HepG2 (cell line): ENCODE results near the gene SH3YL1. TPM values are rescaled to one million over a fixed set of nuclear protein-coding genes. Genes with fewer than 3 reads are reported as not detected.

Experiments used
- DMAP1 ChIP-seq: IDR thresholded peaks from 2 replicates; pipeline ENCODE4 v1.6.1; 2016
- FOXK1 ChIP-seq: sonication (generic); formaldehyde crosslinking; IDR thresholded peaks from 2 replicates; pipeline ENCODE4 v1.4.0; 2020; ENCODE audit warnings: low read depth, missing genetic modification reagents, borderline replicate concordance
- GTF2F1 ChIP-seq: fragments of 150-350 bp; IDR thresholded peaks from 2 replicates; pipeline ENCODE4 v1.6.1; 2014; ENCODE audit warnings: low read length
- HIVEP1 ChIP-seq: sonication (generic); formaldehyde crosslinking; IDR thresholded peaks from 2 replicates; pipeline ENCODE4 v1.4.0; 2020; ENCODE audit warnings: mild to moderate bottlenecking, missing genetic modification reagents
- HOXA7 ChIP-seq: sonication (generic); formaldehyde crosslinking; IDR thresholded peaks from 2 replicates; pipeline ENCODE4 v1.8.1; 2022; ENCODE audit warnings: mild to moderate bottlenecking, missing genetic modification reagents, moderate library complexity
- NCOA1 ChIP-seq: sonication (generic); formaldehyde crosslinking; IDR thresholded peaks from 2 replicates; pipeline ENCODE4 v1.9.0; 2021; ENCODE audit warnings: missing genetic modification reagents
- NFKB2 ChIP-seq: sonication (generic); formaldehyde crosslinking; IDR thresholded peaks from 2 replicates; pipeline ENCODE4 v1.4.0; 2020; ENCODE audit warnings: missing genetic modification reagents, borderline replicate concordance
- PCBP1 ChIP-seq: fragments of 200-400 bp; formaldehyde crosslinking; IDR thresholded peaks from 2 replicates; pipeline ENCODE4 v1.6.1; 2017; ENCODE audit warnings: mild to moderate bottlenecking, low read depth, low read length, borderline replicate concordance
- SNAI1 ChIP-seq: sonication (generic); formaldehyde crosslinking; IDR thresholded peaks from 2 replicates; pipeline ENCODE4 v1.5.0; 2020; ENCODE audit warnings: mild to moderate bottlenecking, missing genetic modification reagents, borderline replicate concordance
- SOX5 ChIP-seq: IDR thresholded peaks from 2 replicates; pipeline ENCODE4 v1.6.1; 2016; ENCODE audit warnings: borderline replicate concordance
- TBP ChIP-seq: sonication (generic); formaldehyde crosslinking; IDR thresholded peaks from 2 replicates; pipeline ENCODE4 v1.5.0; 2020; ENCODE audit warnings: missing genetic modification reagents
- U2AF1 ChIP-seq: fragments of 200-400 bp; formaldehyde crosslinking; optimal IDR thresholded peaks from 2 replicates; pipeline ENCODE3; 2017; ENCODE audit warnings: mild to moderate bottlenecking, low read depth, low read length
- ZNF160 ChIP-seq: sonication (generic); formaldehyde crosslinking; IDR thresholded peaks from 2 replicates; pipeline ENCODE4 v1.8.0; 2022; ENCODE audit warnings: mild to moderate bottlenecking, inconsistent platforms, missing genetic modification reagents
- ZNF34 ChIP-seq: sonication (generic); formaldehyde crosslinking; IDR thresholded peaks from 2 replicates; pipeline ENCODE4 v1.4.0; 2020; ENCODE audit warnings: mild to moderate bottlenecking, missing genetic modification reagents, borderline replicate concordance
- ZNF530 ChIP-seq: sonication (generic); formaldehyde crosslinking; IDR thresholded peaks from 2 replicates; pipeline ENCODE4 v1.5.0; 2020; ENCODE audit warnings: low read depth, mild to moderate bottlenecking, missing genetic modification reagents
- ZNF781 ChIP-seq: sonication (generic); formaldehyde crosslinking; IDR thresholded peaks from 2 replicates; pipeline ENCODE4 v1.5.1; 2020; ENCODE audit warnings: borderline replicate concordance, mild to moderate bottlenecking, missing genetic modification reagents; ENCODE audit errors: not compliant biosample characterization
- ZNF792 ChIP-seq: IDR thresholded peaks from 2 replicates; pipeline ENCODE4 v1.6.1; 2016
- ZNF878 ChIP-seq: sonication (generic); formaldehyde crosslinking; IDR thresholded peaks from 2 replicates; pipeline ENCODE4 v1.8.1; 2023; ENCODE audit warnings: mild to moderate bottlenecking, missing genetic modification reagents, moderate library complexity
- polyA plus RNA-seq, 8 experiments: library from polyadenylated mRNA; depleted of rRNA in 3 of 8; stranded (reverse) in 7 of 8; unstranded in 1 of 8; fragments of >200 nt; fragmentation: Illumina TruSeq in 4 of 8; extraction: Trizol in 4 of 8; gene quantifications; 2 replicates each; pipeline versions ENCODE4 v1.2.1 to v1.2.3, GENCODE V29; 2011 to 2016; ENCODE audit warnings: low read depth in 4 of 8, missing spikeins in 1 of 8, mixed read lengths in 1 of 8; ENCODE audit not compliant: insufficient read depth in 1 of 8
- total RNA-seq, 5 experiments: library from RNA; depleted of rRNA; stranded (reverse); fragments of >200 nt; fragmentation: Illumina TruSeq; extraction: Trizol; gene quantifications; 2 replicates each; pipeline ENCODE4 v1.2.3, GENCODE V29; 2016; ENCODE audit warnings: low read depth in 1 of 5
- TF ChIP-seq, protein P1 (sequence below): sonication (generic); formaldehyde crosslinking; IDR thresholded peaks from 2 replicates; pipeline ENCODE4 v1.4.0; 2020; ENCODE audit warnings: missing genetic modification reagents
- TF ChIP-seq, protein P2 (sequence below): sonication (generic); formaldehyde crosslinking; IDR thresholded peaks from 2 replicates; pipeline ENCODE4 v1.4.0; 2020; ENCODE audit warnings: mild to moderate bottlenecking, missing genetic modification reagents
- TF ChIP-seq, protein P3 (sequence below): sonication (generic); formaldehyde crosslinking; IDR thresholded peaks from 2 replicates; pipeline ENCODE4 v1.5.0; 2020; ENCODE audit warnings: mild to moderate bottlenecking, missing genetic modification reagents
- TF ChIP-seq, protein P4 (sequence below): IDR thresholded peaks from 2 replicates; pipeline ENCODE4 v1.6.1; 2016; ENCODE audit warnings: low read depth, control low read depth

Gene SH3YL1
- total and polyA plus RNA-seq, 2 of the 13 experiments (the other 11 are each of a cell fraction or from before 2014, with no cell fraction given): 13.0 to 48.2 TPM

DNA sequence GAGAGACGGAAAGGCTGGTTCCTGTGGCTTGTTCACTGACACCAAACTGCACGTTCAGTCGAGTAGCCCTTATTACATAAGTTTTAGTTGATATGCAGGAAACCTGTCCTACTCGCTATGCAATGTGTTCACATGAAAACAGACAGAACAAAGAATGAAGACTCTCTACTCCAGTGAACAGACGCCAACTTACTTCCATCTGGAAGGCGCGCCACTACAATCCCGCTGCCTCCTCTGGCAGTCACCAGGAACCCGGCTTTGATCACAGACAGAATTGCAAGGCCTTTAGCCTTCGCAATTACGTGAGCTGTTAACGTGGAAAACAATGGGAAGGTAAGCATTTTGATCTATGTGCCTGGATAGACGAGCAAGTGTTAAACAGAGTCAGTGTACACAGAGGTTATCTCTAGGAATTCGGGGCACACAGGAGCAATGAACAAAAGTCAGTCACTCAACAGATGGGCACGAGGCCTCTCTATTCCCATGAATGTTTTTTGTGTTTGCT, 14.2 kb downstream of the SH3YL1 start (continued):
- TF ChIP-seq ZNF878 (CRISPR knock-in tag) (peak; percentile 96), ZNF792 (CRISPR knock-in tag) (peak; percentile 90), NCOA1 (CRISPR knock-in tag) (no peak), SOX5 (CRISPR knock-in tag) (peak; percentile 100), U2AF1 (peak; percentile 45), DMAP1 (CRISPR knock-in tag) (peak; percentile 85), ZNF781 (CRISPR knock-in tag) (peak; percentile 77), FOXK1 (CRISPR knock-in tag) (peak; percentile 92), HOXA7 (peak; percentile 42; the same call in 1 of the 2 replicates), SNAI1 (CRISPR knock-in tag) (no peak), NFKB2 (no peak), ZNF34 (CRISPR knock-in tag) (no peak), ZNF160 (peak; percentile 74; the same call in 1 of the 2 replicates), ZNF530 (no peak), HIVEP1 (CRISPR knock-in tag) (0 out of 2 replicates have a peak, but pooled peaks have one; percentile 26), GTF2F1 (no peak), PCBP1 (no peak), TBP (no peak)
- TF ChIP-seq, protein P1, sequence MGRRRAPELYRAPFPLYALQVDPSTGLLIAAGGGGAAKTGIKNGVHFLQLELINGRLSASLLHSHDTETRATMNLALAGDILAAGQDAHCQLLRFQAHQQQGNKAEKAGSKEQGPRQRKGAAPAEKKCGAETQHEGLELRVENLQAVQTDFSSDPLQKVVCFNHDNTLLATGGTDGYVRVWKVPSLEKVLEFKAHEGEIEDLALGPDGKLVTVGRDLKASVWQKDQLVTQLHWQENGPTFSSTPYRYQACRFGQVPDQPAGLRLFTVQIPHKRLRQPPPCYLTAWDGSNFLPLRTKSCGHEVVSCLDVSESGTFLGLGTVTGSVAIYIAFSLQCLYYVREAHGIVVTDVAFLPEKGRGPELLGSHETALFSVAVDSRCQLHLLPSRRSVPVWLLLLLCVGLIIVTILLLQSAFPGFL (CRISPR knock-in tag): no peak
- TF ChIP-seq, protein P2, sequence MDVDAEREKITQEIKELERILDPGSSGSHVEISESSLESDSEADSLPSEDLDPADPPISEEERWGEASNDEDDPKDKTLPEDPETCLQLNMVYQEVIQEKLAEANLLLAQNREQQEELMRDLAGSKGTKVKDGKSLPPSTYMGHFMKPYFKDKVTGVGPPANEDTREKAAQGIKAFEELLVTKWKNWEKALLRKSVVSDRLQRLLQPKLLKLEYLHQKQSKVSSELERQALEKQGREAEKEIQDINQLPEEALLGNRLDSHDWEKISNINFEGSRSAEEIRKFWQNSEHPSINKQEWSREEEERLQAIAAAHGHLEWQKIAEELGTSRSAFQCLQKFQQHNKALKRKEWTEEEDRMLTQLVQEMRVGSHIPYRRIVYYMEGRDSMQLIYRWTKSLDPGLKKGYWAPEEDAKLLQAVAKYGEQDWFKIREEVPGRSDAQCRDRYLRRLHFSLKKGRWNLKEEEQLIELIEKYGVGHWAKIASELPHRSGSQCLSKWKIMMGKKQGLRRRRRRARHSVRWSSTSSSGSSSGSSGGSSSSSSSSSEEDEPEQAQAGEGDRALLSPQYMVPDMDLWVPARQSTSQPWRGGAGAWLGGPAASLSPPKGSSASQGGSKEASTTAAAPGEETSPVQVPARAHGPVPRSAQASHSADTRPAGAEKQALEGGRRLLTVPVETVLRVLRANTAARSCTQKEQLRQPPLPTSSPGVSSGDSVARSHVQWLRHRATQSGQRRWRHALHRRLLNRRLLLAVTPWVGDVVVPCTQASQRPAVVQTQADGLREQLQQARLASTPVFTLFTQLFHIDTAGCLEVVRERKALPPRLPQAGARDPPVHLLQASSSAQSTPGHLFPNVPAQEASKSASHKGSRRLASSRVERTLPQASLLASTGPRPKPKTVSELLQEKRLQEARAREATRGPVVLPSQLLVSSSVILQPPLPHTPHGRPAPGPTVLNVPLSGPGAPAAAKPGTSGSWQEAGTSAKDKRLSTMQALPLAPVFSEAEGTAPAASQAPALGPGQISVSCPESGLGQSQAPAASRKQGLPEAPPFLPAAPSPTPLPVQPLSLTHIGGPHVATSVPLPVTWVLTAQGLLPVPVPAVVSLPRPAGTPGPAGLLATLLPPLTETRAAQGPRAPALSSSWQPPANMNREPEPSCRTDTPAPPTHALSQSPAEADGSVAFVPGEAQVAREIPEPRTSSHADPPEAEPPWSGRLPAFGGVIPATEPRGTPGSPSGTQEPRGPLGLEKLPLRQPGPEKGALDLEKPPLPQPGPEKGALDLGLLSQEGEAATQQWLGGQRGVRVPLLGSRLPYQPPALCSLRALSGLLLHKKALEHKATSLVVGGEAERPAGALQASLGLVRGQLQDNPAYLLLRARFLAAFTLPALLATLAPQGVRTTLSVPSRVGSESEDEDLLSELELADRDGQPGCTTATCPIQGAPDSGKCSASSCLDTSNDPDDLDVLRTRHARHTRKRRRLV (CRISPR knock-in tag): 0 out of 2 replicates have a peak, but pooled peaks have one; percentile 33
- TF ChIP-seq, protein P3, sequence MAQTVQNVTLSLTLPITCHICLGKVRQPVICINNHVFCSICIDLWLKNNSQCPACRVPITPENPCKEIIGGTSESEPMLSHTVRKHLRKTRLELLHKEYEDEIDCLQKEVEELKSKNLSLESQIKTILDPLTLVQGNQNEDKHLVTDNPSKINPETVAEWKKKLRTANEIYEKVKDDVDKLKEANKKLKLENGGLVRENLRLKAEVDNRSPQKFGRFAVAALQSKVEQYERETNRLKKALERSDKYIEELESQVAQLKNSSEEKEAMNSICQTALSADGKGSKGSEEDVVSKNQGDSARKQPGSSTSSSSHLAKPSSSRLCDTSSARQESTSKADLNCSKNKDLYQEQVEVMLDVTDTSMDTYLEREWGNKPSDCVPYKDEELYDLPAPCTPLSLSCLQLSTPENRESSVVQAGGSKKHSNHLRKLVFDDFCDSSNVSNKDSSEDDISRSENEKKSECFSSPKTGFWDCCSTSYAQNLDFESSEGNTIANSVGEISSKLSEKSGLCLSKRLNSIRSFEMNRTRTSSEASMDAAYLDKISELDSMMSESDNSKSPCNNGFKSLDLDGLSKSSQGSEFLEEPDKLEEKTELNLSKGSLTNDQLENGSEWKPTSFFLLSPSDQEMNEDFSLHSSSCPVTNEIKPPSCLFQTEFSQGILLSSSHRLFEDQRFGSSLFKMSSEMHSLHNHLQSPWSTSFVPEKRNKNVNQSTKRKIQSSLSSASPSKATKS (CRISPR knock-in tag): no peak
- TF ChIP-seq, protein P4, sequence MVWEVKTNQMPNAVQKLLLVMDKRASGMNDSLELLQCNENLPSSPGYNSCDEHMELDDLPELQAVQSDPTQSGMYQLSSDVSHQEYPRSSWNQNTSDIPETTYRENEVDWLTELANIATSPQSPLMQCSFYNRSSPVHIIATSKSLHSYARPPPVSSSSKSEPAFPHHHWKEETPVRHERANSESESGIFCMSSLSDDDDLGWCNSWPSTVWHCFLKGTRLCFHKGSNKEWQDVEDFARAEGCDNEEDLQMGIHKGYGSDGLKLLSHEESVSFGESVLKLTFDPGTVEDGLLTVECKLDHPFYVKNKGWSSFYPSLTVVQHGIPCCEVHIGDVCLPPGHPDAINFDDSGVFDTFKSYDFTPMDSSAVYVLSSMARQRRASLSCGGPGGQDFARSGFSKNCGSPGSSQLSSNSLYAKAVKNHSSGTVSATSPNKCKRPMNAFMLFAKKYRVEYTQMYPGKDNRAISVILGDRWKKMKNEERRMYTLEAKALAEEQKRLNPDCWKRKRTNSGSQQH (CRISPR knock-in tag): peak; percentile 67; the same call in 1 of the 2 replicates
